Neutrophil (primary cell): ENCODE measurements around the gene CNTNAP2.

Experiments used
- H3K27ac ChIP-seq: fragments of 200-600 bp; sonication (generic); 2 replicates; pipeline ENCODE4 v1.5.1; 2016; ENCODE audit warnings: mild to moderate bottlenecking, moderate library complexity
- H3K27me3 ChIP-seq: fragments of 200-600 bp; sonication (generic); 2 replicates; pipeline ENCODE4 v1.6.0; 2016; ENCODE audit warnings: mild to moderate bottlenecking
- H3K36me3 ChIP-seq: fragments of 200-600 bp; sonication (generic); 2 replicates; pipeline ENCODE4 v1.5.1; 2017
- H3K4me1 ChIP-seq, 2 experiments: fragments of 200-600 bp in 1 of 2; sonication (generic) in 1 of 2; 1 replicate in 1 of 2; 2 replicates in 1 of 2; pipeline versions ENCODE4 v1.5.1 to v1.6.1; 2013 to 2016; ENCODE audit warnings: low read depth in 1 of 2, low read length in 1 of 2, mild to moderate bottlenecking in 1 of 2, moderate library complexity in 1 of 2; ENCODE audit not compliant: control insufficient read depth in 1 of 2, insufficient read depth in 1 of 2
- H3K4me3 ChIP-seq, 2 experiments: fragments of 200-600 bp in 1 of 2; sonication (generic) in 1 of 2; 1 replicate in 1 of 2; 2 replicates in 1 of 2; pipeline ENCODE4 v1.5.1; 2013 to 2016; ENCODE audit warnings: low read depth in 1 of 2, low read length in 1 of 2, mild to moderate bottlenecking in 1 of 2, moderate library complexity in 1 of 2
- H3K9me3 ChIP-seq: fragments of 200-600 bp; sonication (generic); 2 replicates; pipeline ENCODE4 v1.5.1; 2016
- TF ChIP-seq, protein P1 (sequence below): fragments of 200-600 bp; sonication (generic); IDR thresholded peaks from 2 replicates; pipeline ENCODE4 v1.5.1; 2016; ENCODE audit warnings: antibody characterized with exemption

Gene CNTNAP2

GRCh38 chr7:147968046-147968610 is 1851.5 kb downstream of the CNTNAP2 start:
- H3K36me3 ChIP-seq = no peaks in the 10 kb centered on the region
- no peaks in the 10 kb centered on the region for H3K9me3 ChIP-seq
- no peaks in the 10 kb centered on the region for H3K4me1 ChIP-seq
- no peak overlapping the region for H3K27ac ChIP-seq
- no peak overlapping the region for H3K4me3 ChIP-seq
- no peaks in the 10 kb centered on the region for H3K27me3 ChIP-seq
- TF ChIP-seq, protein P1, sequence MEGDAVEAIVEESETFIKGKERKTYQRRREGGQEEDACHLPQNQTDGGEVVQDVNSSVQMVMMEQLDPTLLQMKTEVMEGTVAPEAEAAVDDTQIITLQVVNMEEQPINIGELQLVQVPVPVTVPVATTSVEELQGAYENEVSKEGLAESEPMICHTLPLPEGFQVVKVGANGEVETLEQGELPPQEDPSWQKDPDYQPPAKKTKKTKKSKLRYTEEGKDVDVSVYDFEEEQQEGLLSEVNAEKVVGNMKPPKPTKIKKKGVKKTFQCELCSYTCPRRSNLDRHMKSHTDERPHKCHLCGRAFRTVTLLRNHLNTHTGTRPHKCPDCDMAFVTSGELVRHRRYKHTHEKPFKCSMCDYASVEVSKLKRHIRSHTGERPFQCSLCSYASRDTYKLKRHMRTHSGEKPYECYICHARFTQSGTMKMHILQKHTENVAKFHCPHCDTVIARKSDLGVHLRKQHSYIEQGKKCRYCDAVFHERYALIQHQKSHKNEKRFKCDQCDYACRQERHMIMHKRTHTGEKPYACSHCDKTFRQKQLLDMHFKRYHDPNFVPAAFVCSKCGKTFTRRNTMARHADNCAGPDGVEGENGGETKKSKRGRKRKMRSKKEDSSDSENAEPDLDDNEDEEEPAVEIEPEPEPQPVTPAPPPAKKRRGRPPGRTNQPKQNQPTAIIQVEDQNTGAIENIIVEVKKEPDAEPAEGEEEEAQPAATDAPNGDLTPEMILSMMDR = no peak

DNA sequence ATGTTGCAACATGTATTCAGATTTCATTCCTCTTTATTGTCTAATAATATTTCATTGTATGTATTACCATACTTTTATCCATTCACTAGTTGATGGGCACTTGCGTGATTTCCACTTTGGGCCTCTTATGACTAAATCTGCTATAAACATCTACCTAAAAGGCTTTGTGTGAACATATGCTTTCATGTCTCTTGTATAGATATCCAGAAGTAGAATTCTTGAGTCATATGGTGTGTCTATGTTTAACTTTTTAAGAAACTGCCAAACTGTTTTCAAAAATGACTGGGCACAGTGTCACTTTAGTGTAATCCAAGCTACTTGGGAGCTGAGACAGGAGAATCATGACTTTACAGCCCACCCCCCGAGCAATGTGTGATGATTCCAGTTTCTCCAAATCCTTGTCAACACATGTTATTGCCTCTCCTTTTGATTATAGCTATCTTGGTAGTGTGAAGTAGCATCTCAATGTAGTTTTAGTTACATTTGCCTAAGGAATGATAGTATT is 1855.1 kb downstream of the CNTNAP2 start:
- TF ChIP-seq, protein P1 = no peak
- Histone ChIP-seq H3K27me3 (no peaks in the 10 kb centered on the region), H3K4me1 (no peaks in the 10 kb centered on the region), H3K4me3 (no peak overlapping the region), H3K27ac (no peak overlapping the region), H3K36me3 (no peaks in the 10 kb centered on the region), H3K9me3 (no peaks in the 10 kb centered on the region)

DNA sequence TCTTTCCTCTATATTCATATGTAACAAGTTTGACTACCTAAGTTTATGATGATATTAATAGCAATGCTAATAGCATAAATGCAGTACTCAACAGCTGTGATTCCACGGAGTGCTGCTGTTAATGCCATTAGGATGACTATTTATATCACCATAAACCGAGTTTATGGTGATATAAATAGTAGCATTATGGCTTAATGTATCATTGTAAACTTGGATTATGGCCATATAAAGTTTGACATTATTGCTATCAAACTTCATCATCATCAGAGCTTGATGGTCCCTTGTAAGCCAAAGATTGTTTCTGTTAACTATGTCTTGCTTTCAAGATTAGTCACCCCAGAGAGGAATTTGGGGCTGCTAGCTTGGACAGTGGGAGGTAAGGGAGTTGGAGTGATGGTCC is 1861.6 kb downstream of the CNTNAP2 start:
- H3K4me3 ChIP-seq = no peak overlapping the region
- H3K9me3 ChIP-seq = no peaks in the 10 kb centered on the region
- no peaks in the 10 kb centered on the region for H3K36me3 ChIP-seq
- no peak overlapping the region for H3K27ac ChIP-seq
- H3K27me3 ChIP-seq = no peaks in the 10 kb centered on the region
- TF ChIP-seq, protein P1 = no peak
- no peaks in the 10 kb centered on the region for H3K4me1 ChIP-seq

GRCh38 chr7:147978651-147979050 is 1862.0 kb downstream of the CNTNAP2 start:
- TF ChIP-seq, protein P1 = no peak
- no peaks in the 10 kb centered on the region for H3K4me1 ChIP-seq
- H3K4me3 ChIP-seq = no peak overlapping the region
- H3K27me3 ChIP-seq = no peaks in the 10 kb centered on the region
- H3K27ac ChIP-seq = no peak overlapping the region
- no peaks in the 10 kb centered on the region for H3K36me3 ChIP-seq
- H3K9me3 ChIP-seq = no peaks in the 10 kb centered on the region

- no peaks in the 10 kb centered on the region for H3K4me1 ChIP-seq
- no peaks in the 10 kb centered on the region for H3K36me3 ChIP-seq
- H3K27me3 ChIP-seq = no peaks in the 10 kb centered on the region
- no peak overlapping the region for H3K27ac ChIP-seq
- H3K4me3 ChIP-seq = no peak overlapping the region
- no peaks in the 10 kb centered on the region for H3K9me3 ChIP-seq
- TF ChIP-seq, protein P1 = no peak
These were observed 1864.5 kb downstream of the CNTNAP2 start for GRCh38 chr7:147980826-147981813.
